Measurements from ENCODE around the gene RSRC1.
A peak's percentile ranks its signal among the peaks of the same experiment; 100 is the strongest.
"Not testable (repeated sequence)": the region's sequence is repeated elsewhere in the genome, so short reads cannot be mapped to it uniquely, and the experiment has no call there.

The RSRC1 gene

GRCh38 chr3:158333736-158334135 lies 223.8 kb downstream of the RSRC1 start:
- DNase-seq = no peak

- no peak for DNase-seq
Observed at GRCh38 chr3:158337110-158337509, 227.2 kb downstream of the RSRC1 start.

- no peak for DNase-seq
Observed at GRCh38 chr3:158339638-158340037, 229.7 kb downstream of the RSRC1 start.

- not testable (repeated sequence) for DNase-seq
Observed at GRCh38 chr3:158340951-158341350, 231.1 kb downstream of the RSRC1 start.

GRCh38 chr3:158347966-158348365 lies 238.1 kb downstream of the RSRC1 start:
- DNase-seq = no peak

- no peak for DNase-seq
Observed at GRCh38 chr3:158350971-158351370, 241.1 kb downstream of the RSRC1 start.

- DNase-seq = peak; percentile 3
Observed at GRCh38 chr3:158352551-158352950, 242.7 kb downstream of the RSRC1 start.

- DNase-seq = no peak
Observed at GRCh38 chr3:158354713-158355112, 244.8 kb downstream of the RSRC1 start.

- DNase-seq = no peak
Observed at GRCh38 chr3:158355623-158356588, 246.0 kb downstream of the RSRC1 start.

- DNase-seq = no peak
Observed at GRCh38 chr3:158359339-158359738, 249.4 kb downstream of the RSRC1 start.

GRCh38 chr3:158360756-158361448 lies 251.0 kb downstream of the RSRC1 start:
- DNase-seq = no peak

- no peak for DNase-seq
Observed at GRCh38 chr3:158368271-158368670, 258.4 kb downstream of the RSRC1 start.

GRCh38 chr3:158369279-158369678 lies 259.4 kb downstream of the RSRC1 start:
- DNase-seq = no peak

GRCh38 chr3:158379517-158379916 lies 269.6 kb downstream of the RSRC1 start:
- no peak for DNase-seq

GRCh38 chr3:158381262-158381868 lies 271.5 kb downstream of the RSRC1 start:
- DNase-seq = no peak

GRCh38 chr3:158382479-158382878 lies 272.6 kb downstream of the RSRC1 start:
- no peak for DNase-seq

GRCh38 chr3:158384019-158384418 lies 274.1 kb downstream of the RSRC1 start:
- DNase-seq = no peak

GRCh38 chr3:158395421-158395820 lies 285.5 kb downstream of the RSRC1 start:
- DNase-seq = no peak

GRCh38 chr3:158402590-158402989 lies 292.7 kb downstream of the RSRC1 start:
- no peak for DNase-seq

- DNase-seq = no peak
Observed at GRCh38 chr3:158403013-158403412, 293.1 kb downstream of the RSRC1 start.

- no peak for DNase-seq
Observed at GRCh38 chr3:158404131-158404718, 294.3 kb downstream of the RSRC1 start.

- DNase-seq = no peak
Observed at GRCh38 chr3:158405507-158405906, 295.6 kb downstream of the RSRC1 start.

- DNase-seq = no peak
Observed at GRCh38 chr3:158407844-158408517, 298.1 kb downstream of the RSRC1 start.

Data from CD4-positive, alpha-beta T cell treated with Interleukin-17A for 1 hour (primary cell).